ENCODE data around the gene GRAP2.

- TF ChIP-seq EZH2phosphoT487 (IDR thresholded peaks at IDR 0.05; ENCODE audit: borderline replicate concordance, low read length) (no peak), CTCF (conservative IDR thresholded peaks at IDR 0.05; ENCODE audit: low read depth, low read length) (no peak)
These were observed 83.9 kb downstream of the GRAP2 start for GRCh38 chr22:39984746-39985145.

Measured in PC-3 (cell line).